GM19372 (cell line): ENCODE results near the gene ZNF354B.
A peak's percentile ranks its signal among the peaks of the same experiment; 100 is the strongest.
"Not testable (repeated sequence)": the region's sequence is repeated elsewhere in the genome, so short reads cannot be mapped to it uniquely, and the experiment has no call there.

Experiments
- ATAC-seq: cut with Tn5 transposase; IDR thresholded peaks from one replicate; pipeline ENCODE4 v1.9.1; 2021; ENCODE audit warnings: mild to moderate bottlenecking, low read depth, moderate library complexity; ENCODE audit not compliant: unreplicated experiment

Gene ZNF354B

DNA sequence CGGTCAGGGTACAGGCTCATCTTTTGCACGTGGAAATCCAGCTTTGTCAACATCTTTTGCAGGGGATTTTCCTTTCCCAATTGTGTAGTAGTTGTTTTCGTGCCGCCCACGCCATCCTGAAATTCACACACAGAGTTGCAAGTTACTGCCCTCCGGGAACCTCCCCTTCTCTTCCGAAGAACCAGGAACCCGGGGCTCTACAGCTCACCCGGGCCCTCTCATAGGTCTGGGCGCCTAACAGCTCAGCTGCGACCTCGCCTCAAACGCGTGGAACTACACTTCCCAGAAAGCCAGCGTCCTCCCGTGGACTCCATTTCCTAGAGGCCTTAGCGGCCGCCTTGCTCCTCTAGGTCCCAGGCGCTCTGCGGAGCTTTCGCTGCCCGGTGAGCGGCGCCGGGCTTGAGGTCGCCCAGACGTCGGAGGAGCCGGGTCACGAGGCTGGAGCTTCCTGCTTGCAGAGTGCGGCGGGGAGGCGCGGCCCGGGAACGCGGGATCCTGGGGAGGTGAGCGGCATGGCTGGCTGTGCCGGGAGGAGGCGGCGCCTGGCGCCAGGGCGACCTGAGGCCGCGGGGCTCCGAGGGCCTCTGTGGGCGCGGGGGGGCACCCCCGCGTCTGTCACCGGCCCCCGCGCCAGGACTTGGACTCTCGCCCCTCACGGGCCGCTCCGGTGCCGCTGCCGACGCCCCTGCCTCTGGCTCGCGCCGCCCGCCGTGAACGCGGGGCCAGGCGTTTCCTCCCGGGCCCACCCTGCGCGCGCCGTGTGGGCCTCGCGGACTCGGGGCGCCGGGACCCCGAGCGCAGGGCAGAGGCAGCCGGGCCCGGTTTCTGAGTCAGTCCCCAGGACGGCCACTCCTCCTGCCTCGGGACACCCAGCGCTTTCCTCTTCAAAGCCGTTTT, at the start of gene ZNF354B:
TSS of gene ZNF354B (plus strand) at position 329 of the 897 bp plus-strand sequence. CDS start 1,095 bp downstream, outside the sequence.
- peak; percentile 96 for ATAC-seq

DNA sequence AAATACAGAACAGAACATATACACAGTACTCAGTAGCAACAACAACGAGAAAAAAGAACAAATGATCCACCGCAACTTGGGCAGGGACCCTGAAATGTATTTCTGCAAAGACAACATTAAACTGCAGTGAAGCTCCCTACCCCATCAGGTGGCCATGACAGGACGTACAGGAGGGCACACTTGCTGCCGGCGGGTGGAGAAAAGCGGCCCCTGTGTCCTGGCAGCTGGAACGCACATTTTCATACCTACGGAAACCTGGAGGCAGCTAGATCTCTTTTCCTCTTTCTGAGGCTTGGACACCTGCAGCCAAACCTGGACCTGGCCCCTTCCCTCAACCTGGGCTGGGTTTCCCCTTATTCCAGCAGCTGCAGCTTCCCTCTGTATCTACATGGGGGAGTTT, 42.2 kb upstream of the ZNF354B start:
- no peak for ATAC-seq

DNA sequence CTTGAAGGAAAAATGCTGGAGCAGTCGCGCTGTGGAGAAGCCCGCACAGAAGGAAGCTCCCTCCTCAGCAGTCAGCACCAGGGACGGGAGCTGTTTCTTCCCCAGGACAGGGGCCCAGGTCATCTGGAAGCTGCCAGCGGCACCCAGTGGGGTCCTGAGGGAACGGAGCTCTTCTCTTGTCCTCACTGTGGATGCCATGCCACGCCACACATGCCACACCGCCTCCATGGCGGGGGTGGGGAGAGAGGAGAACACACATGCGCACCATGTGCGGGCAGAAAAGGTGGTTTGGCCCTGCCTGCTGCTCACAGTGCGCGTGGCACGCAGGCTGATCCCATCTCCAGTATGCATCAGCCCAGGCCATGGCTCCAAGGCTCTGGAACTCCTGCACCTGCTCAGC, 41.7 kb upstream of the ZNF354B start:
- no peak for ATAC-seq

DNA sequence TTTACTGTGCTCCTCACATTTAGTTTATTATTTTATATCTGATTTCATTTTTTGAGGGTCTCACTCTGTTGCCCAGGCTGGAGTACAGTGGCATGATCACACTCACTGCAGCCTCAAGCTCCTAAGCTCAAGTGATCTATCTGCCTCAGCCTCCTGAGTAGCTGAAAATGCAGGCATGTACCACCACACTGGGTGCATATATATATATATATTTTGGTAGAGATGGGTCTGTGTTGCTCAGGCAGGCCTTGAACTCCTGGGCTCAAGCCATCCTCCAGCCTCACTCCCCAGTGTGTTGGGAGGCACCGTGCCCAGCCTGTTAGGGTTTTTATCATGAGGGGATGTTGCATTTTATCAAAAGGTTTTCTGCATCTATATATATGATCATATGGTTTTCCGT, 39.8 kb upstream of the ZNF354B start:
- no peak for ATAC-seq

DNA sequence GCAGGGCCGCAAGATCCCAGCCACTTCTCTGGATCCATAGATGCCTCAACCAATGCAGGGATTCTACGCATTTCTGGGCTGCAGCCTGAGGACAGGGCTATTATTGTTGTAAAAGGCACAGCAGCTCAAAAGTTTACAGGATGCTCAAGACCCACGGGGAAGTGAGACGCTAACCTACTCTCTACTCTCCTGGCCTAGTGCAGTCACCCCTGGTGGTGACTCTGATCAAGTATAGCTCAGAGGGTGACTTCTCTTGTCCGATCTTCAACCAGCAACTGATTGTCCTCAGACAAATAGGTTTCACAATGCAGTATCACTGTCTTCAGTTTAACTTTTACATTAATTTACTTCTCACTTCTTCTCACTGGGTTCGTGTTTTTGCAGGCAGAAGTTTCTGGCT, 34.3 kb upstream of the ZNF354B start:
- no peak for ATAC-seq

DNA sequence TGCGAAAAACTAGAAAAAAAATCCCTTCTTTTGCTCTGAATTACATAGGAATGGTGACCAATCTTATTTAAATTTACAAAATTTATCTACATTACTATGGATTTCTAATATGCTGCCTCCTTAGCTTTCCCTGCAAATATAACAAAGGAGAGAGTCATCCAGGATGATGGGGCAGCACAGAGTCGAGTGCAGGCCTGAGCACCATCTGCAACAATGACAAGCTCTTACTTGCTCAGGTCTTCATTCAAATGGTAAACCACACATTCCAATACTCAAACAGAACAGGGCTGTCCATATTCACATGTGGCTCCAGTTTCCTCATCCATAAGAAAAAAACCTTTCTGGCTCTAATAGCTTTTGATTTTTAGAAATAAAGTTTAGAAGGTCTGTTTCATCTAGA, 33.5 kb upstream of the ZNF354B start:
- no peak for ATAC-seq

DNA sequence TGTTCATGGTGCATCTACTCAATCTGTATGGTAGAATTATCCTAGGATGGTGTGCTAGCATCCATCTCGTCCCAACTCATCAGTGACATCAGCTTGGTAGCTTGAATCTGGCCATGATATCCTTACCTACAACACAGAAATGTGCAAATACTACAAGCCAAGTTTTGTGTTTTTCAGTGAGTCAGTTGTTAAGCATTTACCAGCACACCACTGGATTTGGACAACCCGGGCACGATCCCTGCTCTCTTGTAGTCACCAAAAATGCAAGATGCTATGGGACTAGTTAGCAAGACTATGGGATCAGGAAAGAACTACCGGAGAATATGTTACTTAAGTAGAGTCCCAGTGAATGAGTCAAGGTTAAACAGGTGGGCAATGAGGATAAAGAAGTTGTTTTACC, 32.1 kb upstream of the ZNF354B start:
- ATAC-seq, result no peak

DNA sequence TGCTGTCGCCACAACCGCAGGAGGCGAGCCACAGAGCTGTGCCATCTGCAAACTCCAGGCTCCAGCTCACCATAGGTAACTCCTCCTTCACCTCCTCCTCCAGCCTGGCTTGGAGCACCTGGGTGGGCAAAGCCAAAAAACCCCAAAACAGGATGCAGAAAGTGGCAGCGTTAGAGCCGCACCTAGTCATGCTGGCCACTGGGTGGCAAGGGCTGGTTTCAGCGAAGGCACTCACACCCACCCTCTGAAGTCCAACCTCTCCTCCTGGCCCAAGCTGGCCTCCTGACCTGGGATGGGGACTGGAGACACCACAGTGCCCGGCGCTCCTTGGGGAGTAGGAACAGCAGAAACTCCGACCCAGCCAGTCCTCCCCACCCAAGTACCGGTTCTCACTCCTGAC, 28.7 kb upstream of the ZNF354B start:
- no peak for ATAC-seq

DNA sequence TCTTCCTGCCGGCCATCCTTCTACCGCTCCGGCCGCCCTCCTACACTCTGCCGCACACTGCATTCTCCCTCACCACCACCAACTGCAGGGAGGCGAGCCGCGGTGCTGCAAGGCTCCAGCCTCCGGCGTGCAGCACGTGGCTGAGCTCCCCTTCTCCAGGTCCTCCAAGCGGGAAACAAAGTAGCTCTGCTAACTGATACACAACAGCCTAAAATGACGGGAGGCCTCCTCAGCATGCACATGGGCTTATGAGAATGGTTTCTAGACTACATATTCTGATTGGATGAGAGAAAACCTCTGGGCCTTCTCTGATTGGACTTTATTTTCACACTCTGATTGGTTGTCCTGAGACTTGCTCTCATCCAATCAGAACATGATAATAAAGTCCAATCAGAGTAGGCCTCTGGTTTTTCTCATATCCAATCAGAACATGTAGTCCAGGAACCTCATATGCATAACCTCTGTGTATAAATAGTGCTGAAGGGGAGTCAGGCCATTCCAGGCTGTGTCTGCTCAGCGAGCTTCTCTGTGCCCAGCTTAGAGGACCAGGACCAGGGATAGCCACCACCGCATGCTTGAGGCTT, 27.0 kb upstream of the ZNF354B start:
- ATAC-seq, result no peak

DNA sequence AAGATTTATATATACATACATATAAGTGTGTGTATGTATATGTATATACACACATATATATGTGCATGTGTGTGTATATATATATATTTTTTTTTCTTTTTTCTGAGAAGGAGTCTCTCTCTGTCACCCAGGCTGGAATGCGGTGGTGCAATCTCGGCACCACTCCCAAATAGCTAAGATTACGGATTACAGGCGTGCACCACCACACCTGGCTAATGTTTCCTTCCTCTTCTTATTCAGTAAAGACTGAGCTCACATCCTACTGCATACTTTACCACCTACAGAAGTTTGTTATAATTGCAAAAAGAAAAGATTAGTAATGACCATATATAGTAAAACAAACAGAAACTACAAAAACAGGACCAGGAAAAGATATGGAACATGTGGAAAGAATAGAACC, 23.1 kb upstream of the ZNF354B start:
- no peak for ATAC-seq

DNA sequence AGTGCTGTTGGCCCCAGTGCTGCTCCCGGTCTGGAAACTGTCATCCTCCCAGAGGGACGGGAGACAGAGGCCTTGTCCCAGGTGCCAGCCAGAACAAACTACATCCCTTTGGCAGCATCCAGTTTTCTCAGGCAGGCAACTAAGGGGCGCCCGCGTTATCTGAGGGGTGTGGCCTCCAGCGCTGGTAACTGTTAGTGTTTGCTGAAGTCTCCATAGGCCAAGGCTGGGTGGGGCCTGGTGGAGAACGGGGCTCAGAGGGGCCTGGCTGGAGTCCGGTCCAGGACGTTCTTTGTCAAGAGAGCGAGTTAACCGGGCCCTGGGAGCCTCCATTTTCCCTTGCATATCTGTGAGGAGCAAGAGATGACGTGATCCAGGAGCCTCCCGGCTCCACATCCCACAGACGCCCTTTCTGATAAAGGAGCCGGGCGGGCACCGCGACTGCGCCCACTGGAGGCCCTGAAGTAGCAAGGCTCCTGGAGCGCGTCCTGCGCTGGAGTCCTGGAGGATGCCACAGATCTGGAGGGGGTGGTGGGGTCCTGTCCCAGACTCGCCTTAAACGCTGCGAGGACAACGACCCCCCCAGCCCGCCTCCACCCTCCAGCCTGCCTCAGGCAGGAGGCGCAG, 20.9 kb upstream of the ZNF354B start:
- not testable (repeated sequence) for ATAC-seq

DNA sequence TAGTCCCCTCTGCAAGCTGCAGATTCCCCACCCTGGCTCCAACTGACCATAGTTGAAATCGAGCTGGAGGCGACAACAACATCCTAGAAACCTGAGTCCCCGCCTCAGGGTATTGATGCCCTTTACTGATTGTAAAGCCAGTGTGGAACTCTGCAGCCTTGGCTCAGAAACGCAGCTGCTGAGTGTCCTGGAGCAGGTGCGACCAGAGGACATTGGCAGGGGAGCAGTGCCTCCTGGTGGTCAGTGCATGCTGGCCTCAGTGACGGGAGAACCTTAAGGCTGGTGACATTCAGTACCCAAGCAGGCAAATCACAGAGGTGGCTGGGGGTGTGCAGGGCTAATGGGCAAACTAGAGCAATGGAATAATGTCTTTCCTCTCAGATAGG, 20.4 kb upstream of the ZNF354B start:
- ATAC-seq, result no peak

DNA sequence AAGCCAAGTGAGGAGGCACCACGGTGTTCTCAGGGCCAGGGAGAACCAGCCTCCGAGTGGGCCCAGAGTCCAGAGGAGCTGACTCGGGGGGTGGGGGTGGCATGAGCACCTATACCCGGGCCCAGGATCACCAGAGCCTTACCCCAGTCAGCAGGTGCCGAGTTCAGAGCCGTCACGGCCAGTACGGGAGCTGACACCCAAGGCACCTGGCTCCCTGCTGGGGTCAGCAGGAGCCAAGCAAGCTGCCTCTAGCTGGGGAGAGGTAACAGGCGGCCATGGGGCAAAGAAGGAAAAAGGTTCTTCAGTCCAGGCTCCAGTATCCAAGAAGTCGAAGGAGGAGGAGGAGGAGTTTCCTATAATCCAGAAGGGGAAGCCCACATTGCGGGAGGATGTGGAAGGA, 19.4 kb upstream of the ZNF354B start:
- ATAC-seq, result not testable (repeated sequence)

DNA sequence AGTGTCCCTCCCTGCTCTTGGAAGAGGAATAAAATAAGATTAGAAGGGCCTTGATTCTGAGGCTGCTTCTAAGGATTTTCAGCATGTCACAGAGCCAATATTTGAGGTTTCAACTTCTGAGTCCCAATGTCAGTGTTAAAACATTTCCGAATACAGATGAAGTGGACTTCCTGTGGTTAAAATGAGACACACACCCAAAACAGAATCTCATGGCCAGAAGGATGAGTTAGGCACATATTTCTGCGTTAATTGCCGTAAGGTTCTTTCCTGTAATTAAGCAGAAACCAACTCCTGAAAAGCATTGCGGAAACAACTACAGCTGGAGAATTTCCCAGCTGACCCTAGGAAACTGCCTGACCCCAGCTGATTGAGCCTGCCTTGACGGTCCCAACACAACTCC, 10.4 kb upstream of the ZNF354B start:
- ATAC-seq, result no peak

DNA sequence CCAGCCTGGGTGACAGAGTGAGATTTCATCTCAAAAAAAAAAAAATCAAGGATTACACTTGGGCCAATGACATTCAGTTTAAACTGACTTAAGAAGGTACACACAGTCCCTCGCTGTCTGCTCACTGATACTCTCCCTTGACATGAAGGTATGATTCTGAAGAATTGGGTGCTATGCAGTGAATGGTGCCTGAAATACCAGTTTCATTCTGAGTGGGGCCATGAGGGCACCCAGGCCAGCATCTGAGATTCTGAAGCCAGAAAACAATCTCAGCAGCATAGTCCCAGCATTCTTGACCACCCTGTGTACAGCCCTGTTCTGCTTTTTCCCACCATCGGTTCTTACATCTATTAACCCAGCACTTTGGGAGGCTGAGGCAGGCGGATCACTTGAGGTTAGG, 7.8 kb upstream of the ZNF354B start:
- no peak for ATAC-seq

DNA sequence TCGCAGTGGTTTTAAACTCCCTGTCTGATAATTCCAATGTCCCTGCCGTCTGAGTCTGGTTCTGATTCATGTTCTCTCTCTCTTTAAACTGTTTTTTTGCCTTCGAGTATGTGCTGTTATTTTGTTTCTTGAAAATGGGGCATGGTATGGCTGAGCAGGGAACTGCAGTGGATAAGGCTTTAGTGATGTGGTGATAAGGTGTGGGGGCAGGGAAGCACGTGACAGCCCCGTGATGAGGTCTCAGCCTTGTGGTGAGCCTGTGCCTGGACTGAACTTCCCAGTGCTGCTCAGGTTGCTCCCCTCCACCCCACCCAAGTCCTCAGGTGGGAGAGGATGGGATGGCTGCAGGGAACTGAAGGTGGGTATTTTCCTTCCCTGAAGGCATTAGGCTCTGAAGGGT, 5.5 kb upstream of the ZNF354B start:
- ATAC-seq, result no peak

DNA sequence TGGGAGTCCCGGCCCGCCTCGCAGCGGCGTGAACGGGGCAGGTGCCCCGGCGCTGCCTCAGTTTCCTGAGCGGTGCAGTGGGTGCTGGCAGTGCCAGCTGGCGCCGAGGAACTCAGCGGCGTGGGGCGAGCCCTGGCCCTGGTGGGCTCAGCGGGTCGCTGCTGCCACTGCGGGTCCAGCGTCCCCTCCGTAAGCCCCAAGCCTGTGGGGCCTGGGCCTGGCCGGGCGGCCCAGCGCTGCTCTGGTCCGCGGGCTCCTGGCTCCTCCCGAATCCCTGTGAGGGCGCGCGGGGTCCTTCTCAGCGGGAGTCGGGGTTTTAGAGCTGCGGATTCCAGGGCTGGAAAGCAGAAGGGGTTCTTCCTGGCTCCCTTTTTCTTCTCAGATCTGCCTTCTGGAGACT, 862 bp downstream of the ZNF354B start:
- ATAC-seq, result not testable (repeated sequence)

DNA sequence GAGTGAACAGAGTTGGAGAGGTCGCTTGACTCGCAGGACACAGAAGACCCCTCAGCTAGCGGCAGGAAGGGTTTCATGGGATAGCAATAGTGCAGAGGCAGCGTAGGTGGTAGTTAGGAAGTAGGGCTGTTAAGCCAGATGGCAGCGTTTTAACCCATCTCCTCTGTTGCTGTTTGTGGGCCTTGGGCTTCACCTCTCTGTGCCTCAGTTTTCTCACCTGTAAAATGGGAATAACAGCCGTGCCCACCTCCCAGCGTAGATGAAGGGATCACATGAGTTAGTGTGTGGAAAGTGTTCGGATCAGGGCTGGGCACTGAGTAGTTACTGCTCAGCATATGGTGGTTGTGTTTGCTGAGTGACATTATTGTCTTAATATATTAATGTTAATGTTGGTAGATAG, 1.9 kb downstream of the ZNF354B start:
- ATAC-seq, result no peak

DNA sequence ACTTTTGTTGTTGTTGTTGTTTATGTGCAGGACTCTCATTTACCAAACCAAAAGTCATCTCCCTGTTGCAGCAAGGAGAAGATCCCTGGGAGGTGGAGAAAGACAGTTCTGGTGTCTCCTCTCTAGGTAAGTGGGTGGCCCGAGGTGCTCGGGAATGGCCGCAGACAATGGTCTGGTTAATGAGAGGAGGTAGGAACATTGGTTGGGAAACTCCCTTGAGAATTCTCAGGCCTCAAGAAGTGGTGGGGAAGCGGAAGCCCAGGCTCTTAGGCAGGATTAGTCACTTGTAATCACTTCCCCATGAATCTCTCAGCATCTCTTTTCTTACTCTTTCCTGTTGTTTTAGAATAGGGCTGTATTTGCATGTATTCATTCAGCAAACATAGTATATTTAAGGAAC, 7.2 kb downstream of the ZNF354B start:
- no peak for ATAC-seq

DNA sequence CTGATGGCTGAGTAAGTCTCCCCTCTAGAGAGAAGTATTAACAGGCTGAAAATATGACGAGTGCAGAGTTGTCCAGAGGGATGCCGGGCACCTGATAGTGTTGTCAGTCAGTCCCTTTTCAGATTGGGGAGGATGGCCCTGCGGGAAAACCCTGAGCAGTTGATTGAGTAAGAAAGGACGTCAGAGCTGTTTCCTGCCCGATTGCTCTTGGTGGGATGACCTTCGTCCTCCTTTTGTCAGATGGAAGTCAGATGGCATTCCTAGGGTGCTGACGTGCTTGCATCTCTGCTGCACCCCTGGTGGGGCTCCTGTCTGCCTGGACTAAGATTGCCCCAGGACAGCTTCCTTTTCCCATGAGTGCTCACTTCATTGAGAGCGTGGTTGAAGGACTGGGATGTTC, 9.8 kb downstream of the ZNF354B start:
- ATAC-seq, result no peak

DNA sequence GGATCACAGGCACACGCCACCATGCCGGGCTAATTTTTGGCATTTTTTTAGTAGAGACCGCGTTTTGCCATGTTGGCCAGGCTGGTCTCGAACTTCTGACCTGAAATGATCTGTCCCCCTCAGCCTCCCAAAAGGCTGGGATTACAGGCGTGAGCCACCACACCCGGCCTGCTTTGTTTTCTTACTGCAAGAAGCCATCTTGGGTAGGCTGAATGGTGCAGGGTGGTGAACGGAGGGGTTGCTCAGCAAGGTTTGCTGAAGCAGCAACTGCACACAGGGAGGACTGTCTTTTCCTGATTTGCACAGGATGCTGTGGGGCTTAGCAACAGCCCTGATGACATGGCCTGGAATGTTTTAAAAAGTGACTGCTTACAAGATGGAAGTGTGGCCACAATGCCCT, 10.7 kb downstream of the ZNF354B start:
- no peak for ATAC-seq

DNA sequence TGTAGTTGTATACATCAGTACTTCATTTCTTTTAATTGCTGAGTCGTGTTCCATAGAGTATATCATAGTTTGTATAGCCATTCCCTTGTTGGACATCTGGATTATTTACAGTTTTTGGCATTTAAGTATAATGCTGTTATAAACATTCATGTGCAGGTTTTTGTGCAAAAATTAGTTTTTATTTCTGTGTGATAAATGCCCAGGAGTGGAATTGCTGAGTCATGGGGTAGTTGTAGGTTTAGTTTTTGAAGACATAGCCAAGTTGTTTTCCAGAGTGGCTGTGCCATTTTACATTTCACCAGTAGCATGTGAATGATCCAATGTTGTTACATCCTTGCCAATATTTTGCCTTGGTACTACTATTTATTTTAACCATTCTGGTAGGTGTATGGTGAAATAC, 12.5 kb downstream of the ZNF354B start:
- no peak for ATAC-seq
